HCEC 1CT (cell line): ENCODE data around the gene TNPO1.

ENCODE experiments used
- DNase-seq: peaks from one replicate; pipeline ENCODE4 v3.0.0-alpha.2; 2017

TNPO1 gene

DNA sequence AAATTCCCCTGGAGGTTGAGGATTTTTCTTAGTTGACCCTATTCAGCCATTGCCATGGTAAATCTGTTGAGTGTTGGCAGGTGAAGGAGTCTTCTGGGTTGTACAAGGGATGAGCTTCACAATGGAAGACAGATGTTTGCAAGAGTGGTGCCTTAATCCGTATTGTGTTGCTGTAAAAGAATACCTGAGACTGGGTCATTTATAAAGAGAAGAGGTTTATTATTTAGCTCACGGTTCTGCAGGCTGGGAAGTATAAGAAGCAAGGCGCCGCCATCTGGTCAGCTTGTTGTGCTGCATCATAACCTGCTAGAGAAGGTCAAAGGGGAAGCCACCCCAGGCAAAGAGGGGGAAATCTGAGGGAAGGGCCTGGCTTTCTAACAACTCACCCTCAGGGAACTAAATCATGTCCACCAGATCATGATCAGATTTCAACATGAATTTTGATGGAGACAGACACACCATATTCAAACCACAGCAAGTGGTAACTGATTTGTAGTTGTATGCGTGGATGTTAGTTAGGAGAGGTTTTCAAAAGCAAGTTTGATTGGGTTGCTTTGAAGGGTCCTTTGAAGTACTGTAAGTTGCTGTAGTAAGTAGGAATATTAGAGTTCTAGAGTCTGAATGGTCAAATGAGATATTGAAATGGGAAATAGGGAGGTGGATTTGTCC lies 2.5 kb downstream of the TNPO1 start:
- DNase-seq = peak; percentile 69

DNA sequence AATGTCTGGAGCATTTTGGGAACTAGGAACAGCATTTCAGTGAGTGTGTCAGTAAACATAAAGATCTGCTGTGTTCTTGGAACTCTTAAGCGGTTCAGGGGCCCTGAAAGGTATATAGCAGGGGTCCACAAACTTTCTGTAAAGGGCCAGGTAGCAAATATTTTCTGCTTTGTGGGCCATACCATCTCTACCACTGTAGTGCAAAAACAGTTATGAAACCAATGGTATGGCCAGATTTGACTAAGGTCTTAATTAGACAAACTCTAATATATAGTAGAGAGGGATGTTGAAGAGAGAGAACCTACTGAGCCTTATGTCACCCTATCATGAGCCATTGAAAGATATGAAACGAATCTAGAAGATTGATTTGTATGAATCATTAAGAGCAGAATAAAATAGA lies 5.3 kb downstream of the TNPO1 start:
- DNase-seq = no peak

DNA sequence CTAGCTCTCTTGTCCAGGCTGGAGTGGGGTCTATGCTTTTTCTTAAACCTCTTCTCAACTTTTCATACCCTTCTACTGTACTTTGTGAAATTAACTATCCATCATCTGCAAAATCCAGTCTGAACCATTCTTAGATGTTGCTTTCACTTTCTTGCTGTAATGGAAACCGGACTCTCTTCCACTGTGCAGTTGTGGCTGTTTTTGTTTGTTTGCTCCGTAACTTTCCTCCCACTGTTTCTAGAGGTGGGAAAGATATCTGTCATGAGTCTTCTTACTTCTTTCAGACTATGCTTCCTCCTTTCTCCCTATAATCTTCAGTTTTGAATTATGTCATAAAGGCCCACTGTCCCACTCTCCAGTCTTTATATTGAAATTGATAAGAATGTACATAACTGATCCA lies 6.5 kb downstream of the TNPO1 start:
- DNase-seq = no peak

DNA sequence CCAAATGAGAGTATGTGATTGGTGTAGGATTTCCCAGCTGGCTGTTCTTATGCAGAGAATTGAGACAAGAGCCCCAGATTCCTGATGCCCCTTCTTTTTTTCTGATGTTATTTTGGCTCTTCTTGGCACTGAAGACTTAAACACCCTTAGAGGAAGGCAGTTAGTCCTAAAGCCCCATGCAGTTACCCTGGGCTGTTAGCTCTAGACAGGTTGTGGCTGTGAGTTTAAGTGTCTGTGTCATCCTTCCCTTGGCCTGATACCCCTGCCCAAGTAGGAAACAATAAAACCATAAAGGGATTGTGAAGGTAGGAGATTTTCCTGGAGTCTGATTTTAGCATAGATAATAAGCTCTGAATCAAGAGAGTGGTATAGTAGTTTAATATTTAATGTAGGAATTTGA lies 13.2 kb downstream of the TNPO1 start:
- no peak for DNase-seq

DNA sequence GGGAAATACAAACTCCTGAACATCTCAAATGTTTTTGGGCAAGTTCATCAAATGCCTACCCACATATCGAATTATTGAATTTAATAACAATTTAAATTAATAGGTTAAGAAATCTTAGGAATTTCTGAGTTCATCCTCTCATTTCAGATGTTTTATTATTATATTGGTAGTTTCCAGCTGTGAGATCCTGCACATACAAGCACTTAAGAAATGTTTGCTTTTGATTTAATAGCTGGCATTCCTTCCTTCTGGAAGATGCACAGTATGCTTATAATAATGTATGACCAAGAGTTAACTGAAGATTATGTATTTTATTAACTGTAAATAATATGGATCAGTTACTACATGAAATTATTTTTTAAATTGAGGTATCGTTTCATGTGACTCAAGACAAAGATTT lies 13.9 kb downstream of the TNPO1 start:
- DNase-seq = no peak

DNA sequence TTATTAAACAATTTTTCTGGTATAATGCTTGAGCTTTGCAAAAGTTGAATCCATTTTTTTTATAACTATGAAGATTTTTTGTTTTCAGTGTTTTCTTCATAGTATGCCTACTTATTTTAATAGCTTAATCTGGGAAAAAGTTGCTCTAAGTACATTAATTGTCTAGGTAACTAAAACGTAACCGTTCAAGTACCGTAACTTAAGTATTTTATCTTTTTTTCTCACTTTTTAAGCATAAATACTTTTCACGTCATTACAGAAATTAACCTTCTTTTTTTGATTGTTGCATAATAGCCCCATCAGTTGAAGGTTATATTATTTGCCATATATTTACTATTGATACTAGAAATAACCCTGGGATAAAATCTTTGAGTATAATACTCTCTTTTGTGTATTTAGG lies 15.2 kb downstream of the TNPO1 start:
- no peak for DNase-seq

DNA sequence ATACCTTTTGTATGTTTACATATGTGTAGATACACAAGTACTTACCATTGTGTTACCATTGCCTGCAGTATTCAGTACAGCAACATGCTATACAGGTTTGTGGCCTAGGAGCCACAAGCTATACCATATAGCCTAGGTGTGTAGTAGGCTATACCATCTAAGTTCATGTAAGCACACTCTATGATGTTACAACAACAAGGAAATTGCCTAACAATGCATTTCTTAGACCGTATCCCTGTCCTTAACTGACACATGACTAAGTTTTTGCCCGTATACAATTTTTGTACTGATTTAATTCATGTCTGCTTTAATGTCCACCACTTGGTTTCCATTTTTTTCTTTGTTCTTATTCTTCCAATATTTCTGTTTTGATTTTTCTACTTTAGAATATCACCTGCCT lies 18.5 kb downstream of the TNPO1 start:
- DNase-seq = no peak

DNA sequence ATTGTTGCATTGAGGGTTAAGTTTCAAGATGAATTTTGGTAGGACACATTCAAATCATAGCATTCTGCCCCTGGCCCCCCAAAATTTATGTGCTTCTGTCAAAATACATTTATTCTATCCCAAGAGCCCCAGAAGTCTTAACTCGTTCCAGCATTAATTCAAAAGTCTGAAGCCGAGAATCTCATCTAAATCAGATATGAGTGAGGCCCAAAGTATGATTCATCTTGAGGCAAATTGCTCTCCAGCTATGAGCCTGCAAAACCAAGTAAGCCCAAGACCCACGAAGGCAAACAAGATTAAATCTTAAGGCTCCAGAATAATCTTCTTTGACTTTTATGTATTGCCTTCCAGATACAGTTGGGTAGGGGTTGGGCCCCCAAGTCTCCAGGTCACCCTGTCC lies 19.2 kb downstream of the TNPO1 start:
- no peak for DNase-seq

DNA sequence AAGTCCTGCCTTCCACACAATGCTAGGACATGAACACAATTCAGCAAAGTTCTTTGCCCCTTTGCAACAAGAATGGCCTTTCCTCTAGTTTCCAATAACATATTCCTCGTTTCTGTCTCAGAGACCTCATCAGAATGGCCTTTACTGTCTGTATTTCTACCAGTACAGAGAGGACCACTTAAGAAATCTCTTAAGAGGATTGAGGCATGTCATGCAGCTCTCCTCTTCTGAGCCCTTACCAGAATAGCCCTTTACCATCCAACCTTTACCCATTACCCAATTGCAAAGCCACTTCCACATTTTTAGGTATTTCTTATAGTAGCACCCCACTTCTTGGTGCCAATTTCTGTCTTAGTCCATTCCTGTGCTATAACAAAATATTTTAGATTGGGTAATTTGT lies 20.3 kb downstream of the TNPO1 start:
- no peak for DNase-seq

DNA sequence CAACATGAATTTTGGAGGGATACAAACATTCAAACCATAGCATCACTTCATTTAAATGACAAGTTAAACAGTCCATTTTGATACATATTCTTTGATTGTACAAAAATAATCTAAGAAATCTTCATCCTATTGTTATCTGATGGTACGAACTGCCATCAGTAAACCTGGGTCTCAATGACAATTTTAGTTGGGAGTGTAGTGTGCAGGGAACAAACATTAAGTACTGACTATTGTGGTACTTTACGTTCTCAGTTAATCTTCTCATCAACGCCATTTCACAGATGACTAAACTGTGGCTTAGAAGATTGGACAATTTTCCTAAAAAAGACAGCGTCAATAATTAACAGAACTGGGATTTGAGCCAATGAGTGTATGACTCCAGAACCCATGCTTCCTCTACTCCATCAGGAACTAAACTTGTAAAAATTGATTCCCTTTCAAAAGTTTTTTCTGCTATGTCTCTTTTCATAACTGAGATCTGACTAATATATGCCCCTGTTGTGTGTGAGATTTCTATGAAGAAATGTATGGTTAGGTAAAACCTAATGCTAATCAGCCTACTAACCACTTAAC lies 21.1 kb downstream of the TNPO1 start:
- no peak for DNase-seq

DNA sequence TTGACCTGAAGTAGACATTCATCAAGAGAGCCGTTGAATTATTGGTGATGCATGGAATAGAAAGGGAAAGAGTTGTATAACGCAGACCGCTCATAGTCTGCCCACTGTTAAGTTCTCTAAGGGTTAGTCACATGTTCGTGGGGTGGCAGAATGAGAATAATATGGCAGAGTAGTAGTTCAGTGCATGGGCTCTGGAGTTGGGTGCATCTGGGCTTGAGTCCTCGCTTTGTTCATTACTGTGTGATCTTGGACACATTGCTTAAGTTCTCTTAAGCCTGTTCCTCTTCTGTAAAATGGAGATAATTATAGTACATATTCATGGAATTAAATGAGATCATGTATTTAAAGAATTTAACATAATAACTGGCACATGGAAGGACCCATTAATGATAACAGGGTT lies 23.6 kb downstream of the TNPO1 start:
- no peak for DNase-seq

DNA sequence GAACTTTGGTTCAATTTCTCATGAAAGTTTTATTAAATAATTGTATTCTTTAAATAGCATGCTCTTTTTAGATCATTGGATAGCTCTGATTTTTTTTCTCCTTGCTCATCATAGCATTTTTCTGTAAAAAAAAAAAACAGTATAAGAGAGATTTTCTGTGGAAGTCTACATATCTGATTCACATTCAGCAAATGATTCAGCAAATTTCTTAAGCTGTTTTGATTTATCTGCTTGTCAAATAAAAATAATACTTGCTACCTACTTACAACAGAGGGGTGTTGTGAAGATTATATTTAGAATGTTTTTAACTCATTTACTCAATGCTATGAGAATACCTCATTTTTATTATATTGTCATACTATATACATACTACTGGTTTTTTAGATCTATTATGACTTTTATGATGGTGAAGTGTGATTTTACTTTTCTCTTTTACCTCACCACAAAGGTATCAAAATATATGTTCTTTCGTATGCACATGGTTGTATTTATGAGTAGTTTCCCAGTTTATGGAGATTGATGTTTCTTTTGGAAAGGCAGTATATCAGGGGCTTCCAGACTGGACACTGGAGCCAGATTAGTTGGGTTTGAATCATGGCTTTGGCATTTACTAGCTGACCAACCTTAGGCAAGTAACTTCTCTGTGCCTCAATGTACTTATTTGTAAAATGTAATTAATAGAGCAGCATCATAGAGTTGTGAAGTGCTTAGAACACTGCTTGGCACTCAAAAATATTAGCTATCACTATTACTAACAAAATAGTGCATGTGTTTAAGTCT lies 25.5 kb downstream of the TNPO1 start:
- peak; percentile 58 for DNase-seq

DNA sequence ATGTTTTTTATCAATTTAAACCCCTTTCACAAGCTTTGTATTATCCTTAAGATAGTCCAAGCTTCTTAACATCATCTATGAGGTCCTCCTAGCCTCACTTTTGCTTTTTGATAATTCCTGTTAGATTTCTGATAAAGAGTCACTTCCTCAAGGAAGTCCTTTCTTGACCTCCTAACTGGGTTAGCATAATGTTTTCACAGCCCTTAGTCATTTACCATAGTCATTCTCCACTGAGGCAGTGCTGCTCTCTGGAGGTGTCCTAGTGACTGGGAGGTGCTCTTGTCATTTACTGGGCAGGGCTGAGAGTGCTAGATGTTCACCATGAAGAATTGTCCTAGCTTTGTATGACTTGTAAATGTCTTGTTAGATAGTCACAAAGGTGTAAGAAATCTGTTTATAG lies 26.4 kb downstream of the TNPO1 start:
- peak; percentile 68 for DNase-seq

DNA sequence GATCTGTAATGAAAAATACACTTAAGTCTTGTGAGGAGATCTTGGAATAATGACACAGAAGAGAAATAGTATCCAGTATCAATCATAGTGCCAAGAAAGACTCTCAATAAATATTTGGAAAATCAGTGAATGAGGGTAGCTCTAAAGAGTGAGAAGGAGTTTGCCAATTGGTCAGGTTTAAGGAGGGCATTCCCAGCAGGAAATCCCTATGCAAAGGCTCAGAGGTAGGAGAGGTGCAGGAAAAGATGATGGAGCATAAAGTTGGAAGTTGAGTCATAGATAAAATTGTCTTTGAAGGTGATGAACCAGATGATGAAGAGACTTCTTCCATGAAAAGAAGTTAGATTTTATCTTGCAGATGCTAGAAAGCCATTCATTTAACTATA lies 27.8 kb downstream of the TNPO1 start:
- DNase-seq = no peak

DNA sequence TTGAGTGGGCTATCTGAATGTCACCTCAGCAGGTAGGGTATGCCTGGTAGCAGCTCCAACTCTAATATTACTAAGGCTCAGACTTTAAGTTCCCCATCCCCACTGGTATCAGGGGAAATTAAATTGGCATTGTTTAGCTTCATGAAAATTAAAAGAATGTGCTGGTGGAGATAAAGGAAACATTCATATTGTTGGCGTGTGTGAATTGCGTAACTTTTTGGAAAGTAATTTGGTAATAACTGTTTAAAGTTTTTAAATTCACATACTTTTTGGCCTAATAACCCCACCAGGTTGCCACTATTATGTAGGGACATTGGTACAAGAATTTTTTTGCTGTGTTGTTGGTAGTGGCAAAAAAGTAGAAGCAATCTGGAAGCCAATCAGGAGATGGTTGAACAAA lies 29.4 kb downstream of the TNPO1 start:
- peak; percentile 39 for DNase-seq

DNA sequence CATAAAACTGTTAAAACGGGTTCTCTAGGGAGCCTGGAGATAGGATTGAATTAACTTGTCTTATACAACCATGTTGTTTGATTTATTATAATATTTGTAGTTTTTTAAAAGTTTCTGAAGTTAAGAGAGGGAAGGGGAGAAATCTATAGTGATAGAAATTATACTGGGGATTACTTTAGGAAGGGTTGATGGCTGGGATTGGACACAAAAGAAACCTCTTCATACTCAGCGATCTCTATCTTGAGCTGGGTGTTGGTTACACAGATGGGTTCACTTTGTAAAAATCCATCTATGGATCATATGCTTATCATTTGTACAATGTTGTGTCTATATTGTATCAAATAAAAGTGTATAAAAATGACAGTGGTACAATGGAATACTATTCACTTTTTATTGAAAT lies 30.0 kb downstream of the TNPO1 start:
- no peak for DNase-seq

DNA sequence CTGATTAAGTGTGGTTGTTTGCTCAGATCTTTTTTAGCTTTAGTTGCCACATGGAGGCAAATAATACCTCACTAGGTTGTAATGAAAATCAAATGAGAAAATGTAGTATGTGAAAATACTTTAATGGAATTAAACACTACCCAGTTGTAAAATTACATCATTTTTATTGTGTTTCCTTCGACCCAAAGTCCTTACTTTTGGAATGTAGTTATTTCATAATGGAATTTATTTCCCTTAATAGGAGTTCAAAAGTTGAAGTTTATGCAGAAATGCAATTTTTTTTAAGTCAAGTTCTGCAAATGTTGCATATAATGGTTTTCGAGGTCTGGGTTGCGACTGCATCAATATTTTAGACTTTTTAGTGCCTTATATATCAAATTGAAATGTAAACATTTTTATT lies 31.0 kb downstream of the TNPO1 start:
- no peak for DNase-seq

DNA sequence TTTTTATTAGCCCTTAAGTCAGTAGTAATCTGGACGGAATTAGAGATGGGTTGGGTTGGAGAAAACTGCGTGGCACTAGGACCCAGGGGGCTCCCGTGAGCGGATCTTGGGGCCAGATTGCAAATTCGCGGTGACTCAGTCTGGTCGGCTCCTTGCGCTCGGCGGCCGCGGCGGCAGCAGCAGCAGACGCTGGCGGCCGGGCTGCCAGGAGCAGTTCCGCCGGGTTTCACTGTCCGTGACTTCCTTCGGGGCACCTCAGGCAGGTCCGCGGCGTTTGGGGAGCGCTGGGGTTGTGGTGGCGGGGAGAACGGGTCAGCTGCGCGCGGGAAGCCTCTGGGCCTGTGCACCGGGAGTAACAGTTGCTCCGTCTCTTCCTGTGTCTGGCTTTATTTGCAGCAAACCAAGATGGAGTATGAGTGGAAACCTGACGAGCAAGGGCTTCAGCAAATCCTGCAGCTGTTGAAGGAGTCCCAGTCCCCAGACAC lies 31.6 kb downstream of the TNPO1 start:
- DNase-seq = peak; percentile 96

DNA sequence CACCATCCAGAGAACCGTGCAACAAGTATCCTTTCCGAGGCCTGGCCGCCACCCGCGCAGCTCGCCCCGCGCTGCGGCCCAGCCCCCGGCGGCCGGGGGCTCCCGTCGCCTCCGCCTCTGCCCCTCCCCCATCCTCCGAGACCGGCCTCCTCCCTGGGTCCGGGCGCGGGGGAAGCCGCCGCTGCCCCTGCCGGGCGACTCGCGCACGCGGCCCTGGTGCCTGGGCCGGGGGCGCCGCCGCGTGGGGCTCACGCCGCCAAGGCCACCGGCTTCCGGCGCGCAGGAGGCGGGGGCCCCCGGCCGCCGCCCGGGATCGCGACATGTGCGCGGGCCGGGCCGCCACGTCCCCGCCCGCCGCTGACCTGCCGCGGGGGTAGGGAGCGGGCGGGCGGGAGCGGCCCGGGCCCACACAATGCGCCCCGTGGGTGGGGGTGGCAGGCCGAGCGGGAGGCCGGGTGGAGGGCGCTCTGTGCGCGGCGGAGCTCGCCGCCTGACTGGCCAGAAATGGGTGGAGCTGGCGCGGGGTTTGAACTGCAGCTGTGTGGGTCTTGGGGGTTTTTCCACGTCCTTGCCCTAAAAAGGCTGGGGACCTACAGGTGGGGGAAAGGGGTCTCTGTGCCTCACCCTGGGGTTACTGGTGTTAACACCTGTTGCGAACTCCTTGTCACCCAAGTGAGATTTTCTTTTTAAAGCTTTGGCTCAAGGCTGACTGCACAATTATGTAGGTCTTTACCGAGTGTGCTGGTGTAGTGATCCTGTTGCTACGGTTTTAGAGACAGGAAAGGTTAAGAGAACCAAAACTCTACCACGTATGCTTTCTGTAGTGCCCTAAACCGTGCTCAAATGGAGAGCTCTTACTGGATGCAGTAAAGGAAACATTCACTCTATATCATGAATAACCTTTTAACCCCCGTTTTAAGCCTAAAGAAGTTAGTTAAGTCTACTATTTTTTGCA lies 32.3 kb downstream of the TNPO1 start:
- no peak for DNase-seq

DNA sequence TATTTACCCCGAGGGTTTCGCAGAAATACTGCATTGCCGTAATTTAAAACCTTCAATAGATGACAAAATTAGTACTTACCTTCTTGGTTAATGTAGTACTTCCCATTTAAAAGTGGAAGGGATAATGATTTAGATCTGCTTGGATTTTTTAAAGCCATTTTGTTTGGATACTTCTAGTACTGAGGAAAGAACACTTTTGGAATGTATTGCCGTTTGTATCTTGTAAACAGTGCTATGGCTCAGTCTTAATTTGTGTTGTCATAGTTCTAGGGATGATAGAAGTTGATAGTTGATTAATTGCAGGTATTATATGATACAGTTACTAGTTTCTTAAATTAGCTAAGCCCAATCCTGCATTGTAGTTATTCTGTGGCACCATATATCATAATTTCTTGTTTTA lies 33.1 kb downstream of the TNPO1 start:
- no peak for DNase-seq

DNA sequence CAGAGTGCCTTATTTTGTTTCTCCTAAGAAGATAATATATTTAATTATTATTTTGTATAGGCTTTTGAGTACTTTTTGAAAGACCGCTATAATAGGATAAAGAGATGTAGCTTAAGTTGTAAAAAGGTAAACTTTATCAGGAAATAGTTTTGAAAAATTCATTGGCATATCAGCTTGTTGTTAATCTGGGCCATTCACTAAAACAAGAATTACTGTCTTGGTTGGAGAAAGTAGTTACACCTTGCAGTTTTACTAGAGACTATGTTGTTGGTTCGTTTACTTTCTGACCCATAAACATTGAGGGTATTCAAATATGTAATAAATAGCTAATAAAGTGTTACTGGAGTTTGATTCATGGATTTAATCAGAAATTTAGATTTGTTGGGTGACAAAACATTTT lies 33.7 kb downstream of the TNPO1 start:
- no peak for DNase-seq

DNA sequence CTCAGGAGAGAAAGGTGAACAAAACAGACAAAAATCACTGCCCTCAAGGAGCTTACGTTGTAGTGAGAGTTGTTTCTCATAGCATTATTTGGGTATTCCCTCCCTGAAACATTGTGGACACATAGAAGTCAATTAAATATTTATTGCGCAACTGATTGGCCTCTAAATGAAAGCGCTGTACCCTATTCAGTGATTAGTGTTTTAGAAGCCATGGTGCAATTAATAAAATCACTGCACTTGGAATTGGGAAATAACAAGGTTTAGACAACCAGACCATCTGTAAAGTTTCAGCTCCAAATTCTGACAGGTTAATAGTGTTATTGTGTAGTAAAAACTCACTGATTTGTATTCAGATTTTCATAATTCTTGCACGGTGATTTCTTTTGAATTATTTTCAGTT lies 35.9 kb downstream of the TNPO1 start:
- DNase-seq = no peak

DNA sequence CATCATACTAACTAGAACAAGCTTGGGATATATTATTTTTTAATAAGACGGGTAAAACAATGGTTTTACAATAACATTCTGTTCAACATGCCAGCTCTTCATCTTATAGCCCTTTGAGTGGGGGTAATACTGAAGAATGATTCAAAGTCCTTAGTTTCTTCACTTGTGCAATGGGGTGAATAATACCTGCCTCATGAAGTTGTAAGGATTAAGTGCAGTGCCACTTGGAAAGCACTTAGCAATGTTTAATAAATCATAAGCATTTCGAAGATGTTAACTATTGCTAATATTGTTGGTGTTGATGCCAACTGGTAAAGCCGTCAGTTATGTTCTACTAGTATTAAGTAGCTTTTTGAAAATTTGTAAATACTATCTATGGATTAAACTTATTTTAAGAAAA lies 38.0 kb downstream of the TNPO1 start:
- DNase-seq = peak; percentile 55
